ENCODE data around the gene RPL10.

The RPL10 gene

GRCh38 chrX:154450312-154450711, 52.1 kb downstream of the RPL10 start:
- DNase-seq = no peak
